NCI-H460 (cell line): ENCODE results near the gene UTP14C. TPM values are rescaled to one million over a fixed set of nuclear protein-coding genes. Genes with fewer than 3 reads are reported as not detected.
"Not testable (repeated sequence)": the region's sequence is repeated elsewhere in the genome, so short reads cannot be mapped to it uniquely, and the experiment has no call there.

Experiments
- DNase-seq: peaks from one replicate; pipeline ENCODE4 v3.0.0-alpha.2; 2016; ENCODE audit warnings: low read depth; ENCODE audit errors: extremely low read depth
- polyA plus RNA-seq: library from polyadenylated mRNA; depleted of rRNA; stranded (reverse); fragments of >200 nt; gene quantifications from 2 replicates; pipeline ENCODE4 v1.2.3, GENCODE V29; 2014; cell fraction: nucleus; rRNA removed
- total RNA-seq: library from RNA; depleted of rRNA; stranded (reverse); fragments of >200 nt; shearing (Covaris generic); gene quantifications from 2 replicates; pipeline ENCODE4 v1.2.3, GENCODE V29; 2014; rRNA removed

The UTP14C gene
- total RNA-seq, result 8.4 and 8.8 TPM in 2 replicates
- 4.4 and 4.7 TPM in 2 replicates for polyA plus RNA-seq

GRCh38 chr13:52024481-52024880 lies at the start of gene UTP14C:
Gene UTP14C, plus strand, starts transcription at chr13:52024691. Its CDS starts 4,114 bp downstream, at chr13:52028805.
- no peak for DNase-seq

- no peak for DNase-seq
Measured at GRCh38 chr13:51976423-51976822, 48.1 kb upstream of the UTP14C start.

GRCh38 chr13:51976890-51977289 lies 47.6 kb upstream of the UTP14C start:
- DNase-seq, result no peak

- DNase-seq, result no peak
Measured at GRCh38 chr13:51977625-51978024, 46.9 kb upstream of the UTP14C start.

GRCh38 chr13:51978796-51979556 lies 45.5 kb upstream of the UTP14C start:
- DNase-seq, result no peak

- no peak for DNase-seq
Measured at GRCh38 chr13:51980908-51981307, 43.6 kb upstream of the UTP14C start.

GRCh38 chr13:51981355-51981754 lies 43.1 kb upstream of the UTP14C start:
- DNase-seq, result no peak

GRCh38 chr13:51983292-51983691 lies 41.2 kb upstream of the UTP14C start:
- not testable (repeated sequence) for DNase-seq

GRCh38 chr13:51984904-51985303 lies 39.6 kb upstream of the UTP14C start:
- DNase-seq, result not testable (repeated sequence)

GRCh38 chr13:51988988-51989618 lies 35.4 kb upstream of the UTP14C start:
- DNase-seq, result no peak

GRCh38 chr13:51993713-51994112 lies 30.8 kb upstream of the UTP14C start:
- no peak for DNase-seq

GRCh38 chr13:51995677-51996551 lies 28.6 kb upstream of the UTP14C start:
- DNase-seq, result no peak

GRCh38 chr13:51996641-51997040 lies 27.9 kb upstream of the UTP14C start:
- no peak for DNase-seq

- no peak for DNase-seq
Measured at GRCh38 chr13:51997186-51997585, 27.3 kb upstream of the UTP14C start.

GRCh38 chr13:51997641-51998330 lies 26.7 kb upstream of the UTP14C start:
- no peak for DNase-seq

GRCh38 chr13:51998723-51999509 lies 25.6 kb upstream of the UTP14C start:
- no peak for DNase-seq

- DNase-seq, result no peak
Measured at GRCh38 chr13:51999510-51999911, 25.0 kb upstream of the UTP14C start.

- DNase-seq, result no peak
Measured at GRCh38 chr13:51999921-52000320, 24.6 kb upstream of the UTP14C start.

GRCh38 chr13:52001120-52001731 lies 23.3 kb upstream of the UTP14C start:
- DNase-seq, result peak; percentile 17
